ENCODE results near the gene GBP1. TPM values are rescaled to one million over a fixed set of nuclear protein-coding genes. Genes with fewer than 3 reads are reported as not detected.
A peak's percentile ranks its signal among the peaks of the same experiment; 100 is the strongest.
"Not testable (repeated sequence)": the region's sequence is repeated elsewhere in the genome, so short reads cannot be mapped to it uniquely, and the experiment has no call there.

Gene GBP1, protein sequence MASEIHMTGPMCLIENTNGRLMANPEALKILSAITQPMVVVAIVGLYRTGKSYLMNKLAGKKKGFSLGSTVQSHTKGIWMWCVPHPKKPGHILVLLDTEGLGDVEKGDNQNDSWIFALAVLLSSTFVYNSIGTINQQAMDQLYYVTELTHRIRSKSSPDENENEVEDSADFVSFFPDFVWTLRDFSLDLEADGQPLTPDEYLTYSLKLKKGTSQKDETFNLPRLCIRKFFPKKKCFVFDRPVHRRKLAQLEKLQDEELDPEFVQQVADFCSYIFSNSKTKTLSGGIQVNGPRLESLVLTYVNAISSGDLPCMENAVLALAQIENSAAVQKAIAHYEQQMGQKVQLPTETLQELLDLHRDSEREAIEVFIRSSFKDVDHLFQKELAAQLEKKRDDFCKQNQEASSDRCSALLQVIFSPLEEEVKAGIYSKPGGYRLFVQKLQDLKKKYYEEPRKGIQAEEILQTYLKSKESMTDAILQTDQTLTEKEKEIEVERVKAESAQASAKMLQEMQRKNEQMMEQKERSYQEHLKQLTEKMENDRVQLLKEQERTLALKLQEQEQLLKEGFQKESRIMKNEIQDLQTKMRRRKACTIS
- 42.4 TPM for total RNA-seq

DNA sequence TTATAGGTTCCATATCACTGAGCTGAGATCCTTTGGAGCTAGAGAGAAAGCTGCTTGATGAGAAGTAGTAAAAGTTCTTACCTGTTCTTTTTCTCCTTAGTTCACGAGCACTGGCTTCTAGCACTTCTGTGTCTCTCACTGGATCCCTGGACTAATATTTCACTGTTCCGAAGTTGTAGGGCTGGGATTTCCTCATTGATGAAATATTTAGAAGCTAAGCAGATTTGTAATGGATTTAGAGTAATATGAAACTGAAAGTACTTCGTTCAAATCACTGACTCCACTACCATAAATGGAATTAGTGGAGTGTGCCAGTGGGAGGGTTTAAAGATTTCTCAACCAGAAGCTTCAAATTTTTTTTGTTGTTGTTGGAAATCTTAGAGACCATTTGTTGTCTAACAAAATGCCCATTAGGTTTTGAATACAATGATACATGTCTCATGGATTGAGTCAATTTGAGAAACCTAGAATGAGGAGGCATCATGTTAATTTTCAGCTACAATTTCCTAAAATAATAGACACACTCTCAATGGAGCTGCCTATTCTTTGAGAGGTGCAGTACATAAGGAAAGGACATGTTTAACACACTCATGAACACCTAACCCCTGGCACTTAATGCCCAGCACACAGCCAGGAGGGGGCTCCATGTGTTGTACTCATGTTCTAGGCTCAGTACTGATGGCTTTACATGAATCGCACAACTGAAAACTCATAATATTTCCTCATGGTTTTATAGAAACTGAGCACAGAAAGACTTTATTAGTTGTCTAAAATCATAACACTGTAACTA is at the start of gene GBP1:
Gene GBP1, minus strand, starts transcription at position 130 of the 790 bp plus-strand sequence. CDS start 1,974 bp downstream, outside the sequence.
- peak; percentile 83 for DNase-seq

DNA sequence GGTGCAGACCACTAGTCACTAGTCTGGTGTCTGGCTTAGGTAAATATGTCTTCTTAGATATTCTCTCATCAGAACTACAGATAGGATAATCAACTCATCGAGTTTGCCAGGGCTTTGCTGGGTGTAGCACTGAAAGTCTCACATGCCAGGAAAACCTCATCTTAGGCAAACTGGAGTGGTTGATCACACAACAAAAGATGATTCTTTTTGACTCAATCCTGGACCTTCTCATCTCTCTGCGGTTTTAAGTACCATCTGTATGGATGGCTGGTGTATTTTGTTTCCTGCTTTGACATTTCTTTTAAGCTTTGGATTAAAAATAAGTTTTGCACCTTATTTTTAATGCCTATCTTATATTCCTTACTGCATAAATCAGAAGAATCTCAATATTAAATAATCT is 49.7 kb upstream of the GBP1 start:
- no peak for DNase-seq

DNA sequence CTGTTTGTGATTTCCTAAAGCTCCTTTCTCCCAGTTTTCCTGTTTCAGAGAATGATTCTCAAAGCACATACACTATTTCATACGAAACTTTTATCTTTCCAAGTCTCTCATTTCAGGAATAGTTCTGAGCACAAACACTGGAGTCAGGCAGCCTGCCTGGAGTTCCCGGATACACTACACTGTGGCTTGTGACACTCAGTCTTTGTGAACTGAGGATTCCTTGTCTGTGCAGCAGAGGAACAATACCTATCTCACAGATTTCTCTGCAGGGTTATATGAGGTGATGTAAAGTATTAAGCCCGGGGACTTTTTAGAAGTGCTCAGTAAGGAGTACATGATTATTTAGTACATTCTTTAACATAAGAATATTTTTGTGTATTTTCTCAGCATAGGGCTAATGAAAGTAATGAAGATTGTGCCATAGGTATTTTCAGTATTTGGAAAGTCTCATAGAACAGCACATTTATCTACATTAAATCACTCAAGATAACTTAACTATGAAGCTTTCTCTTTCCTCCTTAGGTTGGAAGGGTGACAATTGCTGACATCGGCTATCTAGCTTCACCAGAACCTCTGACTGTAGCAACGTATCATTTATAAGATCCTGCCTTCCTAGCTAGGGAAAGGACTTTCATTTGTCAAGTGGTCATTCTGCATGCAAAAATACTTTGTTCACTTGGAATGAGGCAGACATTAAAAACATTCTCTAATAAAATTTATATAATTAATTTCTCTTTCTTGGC is 48.0 kb upstream of the GBP1 start:
- DNase-seq = no peak

DNA sequence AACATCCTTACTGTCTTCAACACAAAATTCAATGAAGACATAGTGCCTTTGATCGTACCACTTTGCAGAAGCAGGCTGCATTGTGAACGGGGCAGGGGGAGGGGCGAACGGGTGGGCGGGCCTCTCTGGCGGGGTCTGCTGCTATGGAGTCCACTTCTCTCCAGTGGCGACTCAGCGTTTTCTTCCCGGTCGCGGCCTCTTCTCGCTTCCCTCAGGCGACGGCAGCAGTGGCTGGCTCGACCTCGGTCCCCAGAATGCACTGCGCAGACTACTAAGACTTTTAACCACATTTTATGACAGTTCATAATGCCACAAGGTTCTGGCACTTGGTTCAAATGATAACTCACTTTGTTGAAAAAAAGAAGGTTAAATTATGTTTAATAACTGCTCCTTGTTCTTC is 39.7 kb upstream of the GBP1 start:
- DNase-seq = no peak

DNA sequence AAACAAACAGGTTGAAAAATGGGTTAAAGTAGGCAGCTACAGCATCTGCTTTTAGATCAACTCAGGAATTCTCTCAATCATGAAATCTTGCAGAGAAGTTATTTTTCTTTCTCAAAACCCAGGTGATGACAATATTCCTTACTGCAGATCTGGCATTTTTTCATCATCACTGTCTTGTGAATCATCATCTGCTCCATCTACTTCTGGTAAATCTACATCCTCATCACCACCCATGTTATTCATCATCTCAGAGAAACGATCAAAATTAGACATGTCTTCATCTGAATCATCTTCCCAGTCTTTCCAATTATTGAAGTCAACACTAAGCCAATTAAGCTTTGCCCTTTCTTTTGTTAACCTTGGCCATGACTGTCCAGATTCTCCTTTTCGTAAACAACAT is 39.1 kb upstream of the GBP1 start:
- no peak for DNase-seq

DNA sequence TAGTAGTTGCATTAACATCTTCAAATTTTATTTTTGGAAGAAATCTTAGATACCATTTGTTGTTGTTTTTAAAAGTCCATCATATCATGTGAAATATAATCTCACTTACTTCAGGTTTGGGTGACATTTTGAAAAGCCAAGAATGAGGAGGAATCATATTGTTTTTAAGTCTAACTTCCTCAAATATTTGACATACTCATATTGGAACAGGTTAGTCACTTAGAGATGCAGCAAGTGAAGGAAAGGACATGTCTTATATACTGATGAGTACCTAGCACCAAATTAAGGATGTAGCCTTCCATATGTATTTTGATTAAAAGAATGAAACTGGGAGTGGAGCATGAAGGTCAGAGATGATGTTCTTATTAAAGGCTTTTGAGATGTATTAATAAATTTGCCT is 37.0 kb upstream of the GBP1 start:
- DNase-seq = no peak

DNA sequence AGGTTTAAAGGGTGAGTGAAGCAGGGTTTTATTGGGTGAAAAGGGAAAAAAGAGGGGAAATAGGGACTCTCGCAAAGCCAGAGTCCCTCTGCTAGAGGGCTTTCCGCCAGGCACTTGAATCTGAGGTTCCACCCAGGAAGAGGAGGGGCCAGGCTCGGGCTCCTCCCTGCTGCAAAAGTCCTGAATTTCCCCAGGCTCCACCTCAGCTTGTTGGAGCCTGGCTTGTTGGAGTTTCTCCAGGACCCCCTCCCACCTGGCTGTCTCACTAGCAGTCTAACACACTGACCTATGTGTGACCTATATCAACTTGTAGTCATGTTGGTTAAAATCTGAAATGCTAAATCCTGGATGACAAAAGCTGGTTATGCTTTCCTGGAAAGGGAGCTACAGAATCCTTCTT is 35.4 kb upstream of the GBP1 start:
- DNase-seq = no peak

DNA sequence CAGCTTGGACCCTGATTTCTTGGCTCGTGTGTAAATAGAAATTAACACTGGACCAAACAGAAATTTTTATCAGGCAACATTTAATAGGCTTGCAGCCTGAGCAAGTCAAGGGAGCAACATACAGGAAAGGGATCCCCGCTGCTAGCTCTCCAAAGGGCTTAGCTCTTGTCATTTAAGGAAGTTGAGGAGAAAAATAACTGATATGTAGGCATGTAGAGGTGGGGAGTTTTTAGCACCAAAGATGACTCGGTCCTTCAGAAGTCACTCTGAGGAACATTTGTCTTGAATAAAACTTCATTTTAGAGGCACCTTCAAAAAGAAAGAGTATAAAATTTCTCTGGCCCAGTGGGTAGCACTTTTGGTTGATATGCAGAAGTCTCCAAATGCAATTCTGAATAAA is 33.8 kb upstream of the GBP1 start:
- DNase-seq = no peak

DNA sequence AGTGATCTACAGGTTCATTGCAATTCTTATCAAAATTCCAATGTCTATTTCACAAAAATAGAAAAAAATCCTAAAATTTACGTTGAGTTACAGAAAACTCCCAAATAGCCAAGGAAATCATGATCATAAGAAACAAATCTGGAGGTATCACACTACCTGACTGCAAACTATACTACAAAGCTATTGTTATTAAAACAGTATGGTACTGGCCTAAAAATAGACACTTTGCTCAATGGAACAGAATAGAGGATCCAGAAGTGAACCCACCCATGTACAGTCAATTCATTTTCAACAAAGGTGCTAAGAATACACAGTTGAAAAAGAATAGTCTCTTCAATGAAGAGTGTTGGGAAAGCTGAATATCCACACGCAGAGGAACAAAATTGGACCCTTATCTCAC is 30.7 kb upstream of the GBP1 start:
- DNase-seq = no peak

DNA sequence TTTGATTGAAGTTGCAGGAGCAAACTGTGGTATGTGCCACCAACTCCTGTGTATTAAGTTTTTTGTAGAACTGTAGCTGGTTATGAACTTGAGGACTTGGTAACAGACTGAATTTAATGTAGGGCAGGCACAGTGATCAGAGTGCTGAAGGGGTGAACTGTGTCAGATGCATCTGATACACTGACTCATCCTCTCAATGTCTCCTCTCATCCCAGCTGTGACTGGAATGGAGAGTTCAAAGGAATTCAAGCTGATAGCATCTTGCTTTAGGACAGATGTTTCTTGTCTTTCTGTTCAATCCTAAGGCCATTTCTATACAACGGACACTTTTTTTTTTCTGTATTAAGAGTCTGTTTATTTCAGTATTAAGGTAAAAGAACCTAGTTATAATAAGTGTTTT is 25.0 kb upstream of the GBP1 start:
- DNase-seq = no peak

DNA sequence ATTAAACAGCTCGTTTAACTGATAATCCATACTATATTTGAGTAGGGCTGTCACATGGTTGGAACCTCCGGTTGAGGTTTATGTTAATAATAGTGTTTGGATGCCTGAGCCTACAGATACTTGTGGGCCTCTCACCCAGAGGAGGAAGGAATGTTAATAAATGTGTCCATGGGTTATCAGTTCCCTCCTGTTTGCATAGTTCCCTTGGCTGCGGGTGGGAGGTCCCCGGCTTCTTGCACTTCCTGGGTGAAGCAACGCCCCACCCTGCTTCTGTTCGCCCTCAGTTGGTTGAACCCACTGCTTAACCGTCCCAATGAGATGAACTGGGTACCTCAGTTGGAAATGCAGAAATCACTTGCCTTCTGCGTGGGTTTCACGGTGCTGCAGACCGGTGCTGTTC is 23.6 kb upstream of the GBP1 start:
- no peak for DNase-seq

DNA sequence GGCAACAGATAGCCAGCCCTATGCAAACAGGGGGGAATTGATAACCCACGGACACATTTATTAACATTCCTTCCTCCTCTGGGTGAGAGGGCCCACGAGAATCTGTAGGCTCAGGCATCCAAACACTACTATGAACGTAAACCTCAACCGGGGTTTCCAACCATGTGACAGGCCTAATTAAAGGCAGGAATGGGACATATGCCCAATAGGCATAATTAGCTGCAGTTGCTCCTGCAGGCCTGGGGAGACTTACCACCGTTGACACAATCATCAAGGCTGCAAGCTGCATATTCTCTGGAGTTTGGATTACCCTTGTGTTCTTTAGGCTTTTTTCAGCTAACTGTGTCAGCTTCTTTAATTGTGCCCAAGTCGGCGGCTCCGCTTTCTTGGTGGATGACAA is 22.2 kb upstream of the GBP1 start:
- DNase-seq = peak; percentile 12

DNA sequence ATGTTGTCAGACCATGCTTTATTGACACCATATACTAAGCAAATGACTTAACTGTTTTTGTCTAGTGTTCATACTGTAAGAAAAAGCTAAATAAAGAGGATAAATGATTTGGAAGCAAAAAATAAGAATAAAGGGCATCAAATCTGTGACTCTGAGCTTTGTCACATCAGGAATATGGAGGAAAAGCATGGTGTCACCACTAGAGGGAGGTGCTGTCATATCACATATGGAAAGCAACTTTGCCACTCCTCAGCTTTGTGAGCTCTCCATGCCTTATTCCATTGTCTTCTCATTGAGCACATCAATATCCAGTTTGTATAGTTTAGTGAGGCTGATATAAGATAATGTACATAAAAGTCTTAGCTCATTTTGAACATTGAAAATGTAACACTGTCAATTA is 20.8 kb upstream of the GBP1 start:
- DNase-seq = peak; percentile 49

DNA sequence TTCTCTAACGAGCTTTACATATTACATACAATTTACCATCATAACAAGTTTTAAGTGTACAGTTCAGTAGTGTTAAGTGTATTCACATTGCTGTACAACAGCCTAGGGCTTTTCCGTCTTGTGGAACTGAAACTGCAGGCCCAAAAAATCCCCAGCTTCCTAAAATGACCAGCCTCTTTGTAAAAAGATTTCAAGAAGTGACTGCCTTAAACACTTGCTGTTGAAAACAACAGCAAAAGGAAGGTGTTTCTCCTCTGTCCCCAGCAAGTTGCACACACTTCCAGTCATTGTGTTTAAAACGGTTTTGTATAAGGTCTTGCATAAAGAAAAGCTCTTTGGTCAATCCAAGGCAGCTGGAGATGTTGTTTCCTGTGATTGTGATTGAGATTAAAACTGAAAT is 16.0 kb upstream of the GBP1 start:
- no peak for DNase-seq

DNA sequence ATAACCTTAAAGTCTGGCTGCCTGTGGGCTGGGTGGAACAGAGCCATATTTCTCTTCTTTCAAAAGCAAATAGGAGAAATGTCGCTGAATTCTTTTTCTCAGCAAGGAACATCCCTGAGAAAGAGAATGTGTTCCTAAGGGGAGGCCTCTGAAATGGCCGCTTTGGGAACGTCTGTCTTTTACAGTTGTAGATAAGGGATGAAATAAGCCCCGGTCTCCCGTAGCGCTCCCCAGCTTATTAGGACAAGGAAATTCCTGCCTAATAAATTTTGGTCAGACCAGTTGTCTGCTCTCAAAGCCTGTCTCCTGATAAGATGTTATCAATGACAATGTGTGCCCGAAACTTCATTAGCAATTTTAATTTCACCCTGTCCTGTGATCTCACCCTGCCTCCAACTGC is 15.1 kb upstream of the GBP1 start:
- not testable (repeated sequence) for DNase-seq

DNA sequence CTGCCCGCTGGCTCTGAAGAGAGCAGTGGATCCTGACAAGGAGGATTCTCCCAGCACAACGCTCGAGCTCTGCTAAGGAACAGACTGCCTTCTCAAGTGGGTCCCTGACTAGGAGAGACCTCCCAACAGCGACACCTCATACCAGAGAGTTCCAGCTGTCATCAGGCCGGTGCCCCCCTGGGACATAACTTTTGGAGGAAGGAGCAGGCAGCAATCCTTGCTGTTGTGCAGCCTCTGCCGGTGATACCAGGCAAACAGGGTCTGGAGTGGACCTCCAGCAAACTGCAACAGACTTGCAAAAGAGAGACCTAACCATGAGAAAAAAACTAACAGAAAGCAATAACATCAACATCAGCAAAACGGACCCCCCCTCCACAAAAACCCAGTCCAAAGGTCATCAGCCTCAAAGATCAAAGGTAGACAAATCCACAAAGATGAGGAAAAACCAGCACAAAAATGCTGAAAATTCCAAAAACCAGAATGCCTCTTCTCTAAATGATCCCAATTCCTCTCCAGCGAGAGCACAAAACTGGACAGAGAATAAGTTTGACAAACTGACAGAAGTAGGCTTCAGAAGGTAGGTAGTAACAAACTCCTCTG is 7.6 kb upstream of the GBP1 start:
- DNase-seq = not testable (repeated sequence)

DNA sequence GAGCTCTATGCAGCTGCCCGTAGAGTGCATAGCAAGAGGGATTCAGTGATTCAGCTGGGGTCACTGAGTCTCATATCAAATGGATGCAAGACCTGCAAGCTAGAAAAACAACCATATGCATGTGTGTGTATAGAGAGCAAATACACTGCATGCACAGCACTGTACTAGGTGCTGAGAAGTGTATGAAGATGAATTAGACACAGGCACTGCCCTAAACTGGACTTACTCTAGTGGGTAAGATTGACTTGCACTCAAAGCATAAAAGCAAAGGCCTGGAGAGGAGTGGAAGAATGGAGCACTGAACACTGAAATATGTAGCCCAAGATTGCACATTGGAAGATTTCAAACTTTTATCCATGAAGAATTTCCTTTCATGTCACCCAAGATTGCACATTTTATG is 5.5 kb upstream of the GBP1 start:
- no peak for DNase-seq

DNA sequence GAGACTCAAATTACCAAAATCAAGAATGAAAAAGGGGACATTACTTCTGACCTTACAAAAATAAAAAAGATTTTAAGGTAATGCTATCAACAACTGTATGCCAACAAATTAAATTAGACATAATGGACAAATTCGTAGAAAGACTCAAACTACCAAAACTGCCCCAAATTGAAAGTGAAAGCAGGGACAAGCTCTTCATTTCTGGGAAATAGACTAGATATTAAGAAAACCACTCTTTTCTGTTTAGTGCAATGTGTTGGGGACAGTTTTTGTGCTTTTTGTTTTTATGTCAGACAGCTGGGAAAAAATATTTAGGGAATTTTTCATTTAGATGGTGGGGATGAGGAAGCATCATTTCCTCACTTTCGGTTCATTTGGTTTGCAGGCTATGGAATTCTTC is 4.9 kb upstream of the GBP1 start:
- DNase-seq = no peak

DNA sequence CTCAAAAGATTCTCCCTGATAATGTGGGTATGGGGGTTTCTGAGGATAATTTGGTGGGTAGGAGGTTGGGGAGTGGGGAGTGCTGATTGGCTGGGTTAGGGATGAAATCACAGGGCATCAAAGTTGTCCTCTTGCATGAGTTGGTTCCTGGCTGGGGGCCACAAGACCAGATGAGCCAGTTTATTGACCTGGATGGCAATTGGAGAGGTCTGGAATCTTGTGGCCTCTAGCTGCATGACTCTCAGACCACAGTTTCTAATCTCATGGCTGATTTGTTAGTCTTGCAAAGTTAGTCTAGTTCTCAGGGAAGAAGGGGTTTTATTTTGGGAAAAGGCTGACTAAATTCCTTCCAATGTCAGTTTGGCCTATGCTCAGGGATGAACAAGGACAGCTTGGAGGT is 3.3 kb upstream of the GBP1 start:
- DNase-seq = no peak

DNA sequence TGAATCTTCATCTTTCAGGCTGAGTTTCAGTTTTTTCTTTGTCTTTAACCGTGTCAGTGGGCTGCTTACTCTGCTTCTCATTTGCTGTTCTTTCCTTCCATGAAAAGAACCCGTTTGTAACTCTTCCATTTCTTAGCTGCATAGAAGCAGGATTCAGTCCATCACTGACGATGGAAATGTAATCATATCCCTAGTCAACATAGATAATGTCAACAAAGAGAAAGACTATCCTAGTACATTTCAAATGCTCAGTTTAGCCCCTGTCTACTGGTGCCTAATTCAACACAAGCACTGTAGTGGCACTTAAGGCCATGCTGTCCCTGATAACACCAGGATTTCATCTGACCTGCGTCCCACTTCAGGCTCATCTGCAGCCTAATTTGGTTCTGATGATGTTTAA is 376 bp downstream of the GBP1 start:
- DNase-seq = peak; percentile 14

DNA sequence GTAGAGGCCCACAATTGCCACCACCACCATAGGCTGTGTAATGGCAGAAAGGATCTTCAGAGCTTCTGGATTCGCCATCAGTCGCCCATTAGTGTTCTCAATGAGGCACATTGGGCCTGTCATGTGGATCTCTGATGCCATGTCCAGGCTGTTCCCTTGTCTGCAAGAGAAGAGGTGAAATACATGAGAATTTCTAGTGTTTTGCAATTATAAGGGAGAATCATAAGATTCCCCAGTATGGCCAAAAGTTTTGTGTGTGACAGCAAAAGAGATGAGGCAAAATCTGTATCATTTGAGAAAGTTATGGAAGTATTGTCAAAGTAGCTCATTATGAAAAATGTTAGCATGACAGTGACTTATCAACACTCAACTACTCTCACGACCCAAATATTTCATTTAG is 1.9 kb downstream of the GBP1 start:
- DNase-seq = no peak

DNA sequence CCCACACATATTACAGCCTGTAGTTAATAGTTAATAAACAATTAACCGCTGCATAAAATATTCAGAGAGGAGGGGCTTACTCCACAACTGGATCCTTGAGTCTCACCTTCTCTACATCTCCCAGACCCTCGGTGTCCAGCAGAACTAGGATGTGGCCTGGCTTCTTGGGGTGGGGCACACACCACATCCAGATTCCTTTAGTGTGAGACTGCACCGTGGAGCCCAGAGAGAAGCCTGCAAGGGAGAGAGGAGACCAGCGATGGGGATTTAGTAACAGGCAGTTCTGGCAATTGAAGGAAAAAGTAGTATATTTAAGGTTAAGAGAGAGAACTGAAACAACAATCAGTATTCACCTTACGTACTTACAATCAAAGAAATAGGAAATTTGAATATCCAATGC is 4.9 kb downstream of the GBP1 start:
- DNase-seq = no peak
